OCI-LY7 (cell line): Measurements from ENCODE around the gene RPH3AL. TPM values are rescaled to one million over a fixed set of nuclear protein-coding genes. Genes with fewer than 3 reads are reported as not detected.

Experiments
- BruUV-seq: library from RNA; stranded (reverse); fragments of 400-500 nt; replicated peaks from 2 replicates; lab custom pipeline; 2021; lab: Mats Ljungman, UMichigan
- CTCF ChIA-PET: fragments of 300-600 bp; sonication (Branson Sonifier 250); formaldehyde crosslinking; loops from one replicate; lab custom pipeline; 2022; ENCODE audit warnings: antibody characterized with exemption; ENCODE audit not compliant: unreplicated experiment; lab: Charles Lee
- POLR2A ChIA-PET: fragments of 300-600 bp; sonication (Branson Sonifier 250); formaldehyde crosslinking; loops from one replicate; lab custom pipeline; 2022; ENCODE audit warnings: antibody characterized with exemption; lab: Charles Lee
- DNase-seq: peaks from one replicate; pipeline ENCODE4 v3.0.0-alpha.2; 2015; ENCODE audit warnings: low spot score
- H2AFZ ChIP-seq: fragments of 200-600 bp; sonication (generic), shearing (Covaris generic); 2 replicates; pipeline ENCODE4 v1.6.1; 2014; ENCODE audit warnings: mild to moderate bottlenecking, antibody characterized with exemption, low read length, moderate library complexity
- H3K27ac ChIP-seq: fragments of 200-600 bp; sonication (generic); 2 replicates; pipeline ENCODE4 v1.5.1; 2014; ENCODE audit warnings: mixed run types, low read depth, mild to moderate bottlenecking, moderate library complexity, low read length, inconsistent platforms; ENCODE audit not compliant: poor library complexity, severe bottlenecking
- H3K36me3 ChIP-seq: fragments of 200-600 bp; sonication (generic); 2 replicates; pipeline ENCODE4 v1.6.1; 2014; ENCODE audit warnings: mild to moderate bottlenecking, antibody characterized with exemption, low read length, moderate library complexity, mixed read lengths; ENCODE audit not compliant: insufficient read depth
- H3K4me1 ChIP-seq: fragments of 200-600 bp; sonication (generic); 2 replicates; pipeline ENCODE4 v1.5.1; 2014; ENCODE audit warnings: mild to moderate bottlenecking, low read length; ENCODE audit not compliant: insufficient read depth, poor library complexity, severe bottlenecking
- H3K4me2 ChIP-seq: fragments of 200-600 bp; sonication (generic); 2 replicates; pipeline ENCODE4 v1.6.1; 2014; ENCODE audit warnings: mild to moderate bottlenecking, low read length
- H3K4me3 ChIP-seq: fragments of 200-600 bp; sonication (generic); 2 replicates; pipeline ENCODE4 v1.5.1; 2014; ENCODE audit warnings: mild to moderate bottlenecking, low read depth, low read length; ENCODE audit not compliant: poor library complexity, severe bottlenecking
- H3K79me2 ChIP-seq: fragments of 200-600 bp; sonication (generic); 2 replicates; pipeline ENCODE4 v1.6.1; 2016; ENCODE audit warnings: low read depth, mild to moderate bottlenecking, low read length, moderate library complexity, mixed read lengths; ENCODE audit not compliant: insufficient read depth
- H3K9me2 ChIP-seq: fragments of 200-600 bp; sonication (generic); 2 replicates; pipeline ENCODE4 v1.6.1; 2016; ENCODE audit warnings: mild to moderate bottlenecking, low read length, mixed read lengths; ENCODE audit not compliant: insufficient read depth
- H3K9me3 ChIP-seq: fragments of 200-600 bp; sonication (generic); 2 replicates; pipeline ENCODE4 v1.6.1; 2014; ENCODE audit warnings: mild to moderate bottlenecking, mixed run types, low read length, mixed read lengths
- H4K20me1 ChIP-seq: fragments of 200-600 bp; sonication (generic); 2 replicates; pipeline ENCODE4 v1.6.1; 2014; ENCODE audit warnings: mild to moderate bottlenecking, antibody characterized with exemption, low read length, moderate library complexity, mixed read lengths; ENCODE audit not compliant: insufficient read depth
- CTCF ChIP-seq: fragments of 200-600 bp; sonication (generic); conservative IDR thresholded peaks from 2 replicates; pipeline ENCODE4 v1.5.1; 2014; ENCODE audit warnings: mild to moderate bottlenecking, antibody characterized with exemption, low read length, moderate library complexity, mixed read lengths
- EZH2phosphoT487 ChIP-seq: fragments of 200-600 bp; sonication (generic); IDR thresholded peaks from 2 replicates; pipeline ENCODE4 v1.6.1; 2018; ENCODE audit warnings: low read depth, borderline replicate concordance, mild to moderate bottlenecking, mixed run types, antibody characterized with exemption, low read length, moderate library complexity, mixed read lengths
- intact Hi-C: fragments of 100-400 bp; cut with micrococcal nuclease; formaldehyde crosslinking; loops from one replicate; pipeline ENCODE4 v1.10.0; 2022; ENCODE audit not compliant: unreplicated experiment
- total RNA-seq, 2 experiments: library from RNA; depleted of rRNA in 1 of 2; stranded (reverse); fragments of >200 nt in 1 of 2; shearing (Covaris generic) in 1 of 2; gene quantifications; 2 replicates each; pipeline ENCODE4 v1.2.3, GENCODE V29; 2014 to 2022

Gene RPH3AL
- total RNA-seq, 2 experiments from 2014 or later = 1.0 to 2.2 TPM

DNA sequence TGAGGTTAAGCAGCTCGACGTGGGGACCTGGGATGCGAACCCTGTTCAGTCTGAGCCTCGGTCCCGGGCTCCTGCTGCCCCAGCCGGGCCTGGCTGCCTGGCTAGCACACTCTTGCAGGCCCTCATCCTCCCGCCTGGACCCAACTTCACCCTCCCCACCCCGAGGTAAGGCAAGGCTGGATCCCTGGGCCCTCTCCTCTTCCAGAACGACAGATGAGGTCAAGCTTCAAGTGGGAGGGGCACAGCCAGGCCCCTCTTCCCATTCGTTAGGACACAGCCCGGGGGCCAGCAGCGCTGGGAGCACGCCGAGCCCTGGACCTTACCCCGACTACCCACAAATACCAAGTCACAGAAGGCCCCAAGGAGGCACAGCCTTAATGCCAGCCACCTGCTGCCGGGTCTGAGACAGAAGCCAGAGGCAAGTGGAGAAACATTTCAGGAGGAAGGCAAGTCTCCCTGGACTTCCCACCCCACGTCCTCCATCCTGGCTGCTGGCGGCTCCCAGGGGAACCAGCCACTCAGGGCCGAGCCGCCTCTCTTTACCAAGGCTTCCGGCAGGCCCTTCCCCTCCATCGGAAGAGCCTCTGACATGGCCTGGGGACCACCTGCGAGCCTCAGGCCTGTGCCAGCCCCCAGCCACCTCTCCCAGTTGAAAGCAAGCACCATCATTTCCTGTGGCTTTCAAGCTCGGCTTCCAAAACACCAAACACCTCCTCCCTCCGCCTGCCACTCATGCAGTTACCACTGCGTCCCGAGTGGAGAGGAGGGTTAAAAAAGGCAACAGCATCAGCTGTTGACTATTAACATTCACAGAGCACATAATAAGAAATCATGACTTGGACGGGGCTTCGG lies 59.9 kb downstream of the RPH3AL start:
- Histone ChIP-seq H2AFZ (no peak overlapping the region), H4K20me1 (no peaks in the 10 kb centered on the region), H3K79me2 (no peaks in the 10 kb centered on the region), H3K36me3 (no peaks in the 10 kb centered on the region), H3K27ac (no peak overlapping the region), H3K9me2 (no peaks in the 10 kb centered on the region), H3K9me3 (no peaks in the 10 kb centered on the region), H3K4me1 (no peaks in the 10 kb centered on the region), H3K4me2 (no peak overlapping the region), H3K4me3 (no peak overlapping the region)
- POLR2A ChIA-PET = interaction anchor here (0.7 kb wide), 1 partner anchor 74 kb away, joined by 3 read pairs; no protein-coding TSS in a partner anchor
- intact Hi-C loops = no loop called here
- BruUV-seq = no TSS peak
- DNase-seq = no peak
- CTCF ChIA-PET = no interaction called here
- TF ChIP-seq CTCF (no peak), EZH2phosphoT487 (no peak)

GRCh38 chr17:292016-292415 lies 60.6 kb downstream of the RPH3AL start:
- Histone ChIP-seq H3K4me1 (no peaks in the 10 kb centered on the region), H3K4me2 (no peak overlapping the region), H3K4me3 (no peak overlapping the region), H3K79me2 (no peaks in the 10 kb centered on the region), H3K36me3 (no peaks in the 10 kb centered on the region), H3K9me3 (no peaks in the 10 kb centered on the region), H3K9me2 (no peaks in the 10 kb centered on the region), H3K27ac (no peak overlapping the region), H2AFZ (no peak overlapping the region), H4K20me1 (no peaks in the 10 kb centered on the region)
- no TSS peak for BruUV-seq
- intact Hi-C loops = no loop called here
- ChIA-PET POLR2A (no interaction called here), CTCF (no interaction called here)
- no peak for DNase-seq
- TF ChIP-seq CTCF = no peak

DNA sequence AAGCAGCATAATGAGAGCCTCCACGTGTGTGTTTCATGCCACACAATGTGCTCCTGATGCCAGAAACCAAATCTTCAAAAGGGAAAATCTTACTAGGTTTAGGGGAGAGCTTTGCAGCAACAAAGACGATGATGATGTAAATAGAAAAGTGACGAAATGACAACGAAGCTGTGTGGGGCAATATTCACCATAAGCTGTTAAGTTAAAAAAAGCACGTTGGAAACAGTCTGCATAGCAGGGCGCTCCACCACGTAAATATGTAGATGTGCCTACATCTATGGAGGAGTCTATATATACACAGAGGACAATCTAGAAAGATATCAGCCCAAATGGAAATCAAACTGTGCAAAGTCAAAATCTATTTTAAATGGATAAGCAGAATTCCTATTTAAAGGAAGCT lies 61.0 kb downstream of the RPH3AL start:
- intact Hi-C loops = no loop called here
- Histone ChIP-seq H3K9me2 (no peaks in the 10 kb centered on the region), H4K20me1 (no peaks in the 10 kb centered on the region), H3K36me3 (no peaks in the 10 kb centered on the region), H3K4me2 (no peak overlapping the region), H3K4me1 (no peaks in the 10 kb centered on the region), H2AFZ (no peak overlapping the region), H3K9me3 (no peaks in the 10 kb centered on the region), H3K79me2 (no peaks in the 10 kb centered on the region), H3K27ac (no peak overlapping the region), H3K4me3 (no peak overlapping the region)
- no peak for DNase-seq
- BruUV-seq = no TSS peak
- CTCF ChIA-PET = no interaction called here
- TF ChIP-seq EZH2phosphoT487 (no peak), CTCF (no peak)
- POLR2A ChIA-PET = no interaction called here
